Heart right ventricle (tissue), 16 donors: ENCODE measurements around the gene KIFC3. TPM values are rescaled to one million over a fixed set of nuclear protein-coding genes. Genes with fewer than 3 reads are reported as not detected.

Experiments used
- ATAC-seq, 8 donors: fragments of 200-7000 bp; cut with Tn5 transposase; one replicate each; pipeline ENCODE4 v1.9.1; 2020; ENCODE audit warnings: mild to moderate bottlenecking in 8 of 8, moderate library complexity in 8 of 8, moderate number of reproducible peaks in 1 of 8
- DNase-seq, 2 donors: peaks; one replicate each; pipeline ENCODE4 v3.0.0-alpha.2; 2020
- H3K27ac ChIP-seq, 10 donors: fragments of 200-600 bp; sonication (generic) in 2 of 10; one replicate each; pipeline versions ENCODE4 v1.5.0 to v1.8.0; 2020 to 2022; ENCODE audit warnings: mild to moderate bottlenecking in 3 of 10
- H3K27me3 ChIP-seq, 7 donors: fragments of 200-600 bp; one replicate each; pipeline ENCODE4 v1.8.0; 2021 to 2022; ENCODE audit warnings: mild to moderate bottlenecking in 2 of 7
- H3K36me3 ChIP-seq, 9 donors: fragments of 200-600 bp; sonication (generic) in 1 of 9; one replicate each; pipeline versions ENCODE4 v1.5.0 to v1.8.0; 2020 to 2022; ENCODE audit warnings: mild to moderate bottlenecking in 2 of 9
- H3K4me1 ChIP-seq, 9 donors: fragments of 200-600 bp; sonication (generic) in 1 of 9; one replicate each; pipeline versions ENCODE4 v1.5.0 to v1.8.0; 2020 to 2022; ENCODE audit warnings: mild to moderate bottlenecking in 4 of 9
- H3K4me3 ChIP-seq, 10 donors: fragments of 200-600 bp; sonication (generic) in 2 of 10; one replicate each; pipeline versions ENCODE4 v1.5.0 to v1.8.0; 2020 to 2022; ENCODE audit warnings: mild to moderate bottlenecking in 7 of 10, moderate library complexity in 2 of 10
- H3K9me3 ChIP-seq, 11 donors: fragments of 200-600 bp in 10 of 11; sonication (generic) in 2 of 11; one replicate each; pipeline versions ENCODE4 v1.5.0 to v1.8.0; 2013 to 2022; ENCODE audit warnings: mild to moderate bottlenecking in 2 of 11, control low read depth in 1 of 11, moderate library complexity in 1 of 11
- WGBS, 2 donors: extraction: QIAGEN DNeasy Blood & Tissue Kit; methylation state at CpG; one replicate each; pipeline ENCODE4 v1.1.7; 2013; ENCODE audit warnings: inconsistent platforms in 1 of 2; 5-methylcytosine and 5-hydroxymethylcytosine counted together
- intact Hi-C, 10 donors: fragments of 100-400 bp; cut with DNase I; formaldehyde crosslinking; loops; one replicate each; pipeline versions ENCODE4 v1.11.1 to v1.14.2; 2022
- polyA plus RNA-seq, 2 donors: library from polyadenylated mRNA; stranded (reverse); fragments of 200-250 nt; gene quantifications; one replicate each; pipeline ENCODE4 v1.2.3, GENCODE V29; 2013
- total RNA-seq, 10 donors: library from RNA; stranded (reverse); fragmentation: NEBNext Ultra II Directional in 3 of 10; extraction: Animal tissue kit (Norgen Biotek cat#: 25700) in 3 of 10; gene quantifications; one replicate each; pipeline versions ENCODE4 v1.2.1 to v1.2.4, GENCODE V29; 2021 to 2023
- TF ChIP-seq, protein P1 (sequence below), 9 donors: fragments of 200-600 bp; sonication (generic) in 2 of 9; IDR thresholded peaks; one replicate each; pipeline versions ENCODE4 v1.5.0 to v1.8.0; 2021 to 2022; ENCODE audit warnings: antibody characterized with exemption in 9 of 9, mild to moderate bottlenecking in 5 of 9, moderate library complexity in 1 of 9
- donor health status: Arrhythmogenic right ventricular cardiomyopathy.
- donor health status: ischemic (EF 13 %, LVEDD 7.1; RV severe dilation, severe dysfunction).
- donor health status: healthy with polysubstance abuse.
- donor health status: DM: no; HTN: yes; CAD: no.
- donor health status: DM: no; HTN: no; CAD: no.
- donor health status: ischemic (EF 25% LVEDD 6.9; RV normal size, moderate dysfunction).
- donor health status: ischemic (EF 25% LVEDD 5.7; RV mildly dilated, moderate dysfunction).
- donor health status: healthy.
- donor health status: DM: yes; HTN: yes; CAD: no.
- donor health status: Ischemic cardiomyopathy.
- donor health status: ischemic (EF 35%, LVEDD 5.7; RV mildly dilated, moderate dysfunction).
- donor health status: nonischemic (EF 11% LVEDD 7.7; RV severe dilation, severe dysfunction).
- donor health status: DM: yes; HTN: yes; CAD: no.
- donor health status: PGD.
- donor health status: ischemic (EF 29% LVEDD 5.4; RV normal size, mild dysfunction).
- donor health status: nonischemic (EF 23%, LVEDD 6.1; RV moderate dilation, normal function).

KIFC3 gene
- total and polyA plus RNA-seq, 12 donors: 42.5 to 97.4 (median 63.5) TPM

DNA sequence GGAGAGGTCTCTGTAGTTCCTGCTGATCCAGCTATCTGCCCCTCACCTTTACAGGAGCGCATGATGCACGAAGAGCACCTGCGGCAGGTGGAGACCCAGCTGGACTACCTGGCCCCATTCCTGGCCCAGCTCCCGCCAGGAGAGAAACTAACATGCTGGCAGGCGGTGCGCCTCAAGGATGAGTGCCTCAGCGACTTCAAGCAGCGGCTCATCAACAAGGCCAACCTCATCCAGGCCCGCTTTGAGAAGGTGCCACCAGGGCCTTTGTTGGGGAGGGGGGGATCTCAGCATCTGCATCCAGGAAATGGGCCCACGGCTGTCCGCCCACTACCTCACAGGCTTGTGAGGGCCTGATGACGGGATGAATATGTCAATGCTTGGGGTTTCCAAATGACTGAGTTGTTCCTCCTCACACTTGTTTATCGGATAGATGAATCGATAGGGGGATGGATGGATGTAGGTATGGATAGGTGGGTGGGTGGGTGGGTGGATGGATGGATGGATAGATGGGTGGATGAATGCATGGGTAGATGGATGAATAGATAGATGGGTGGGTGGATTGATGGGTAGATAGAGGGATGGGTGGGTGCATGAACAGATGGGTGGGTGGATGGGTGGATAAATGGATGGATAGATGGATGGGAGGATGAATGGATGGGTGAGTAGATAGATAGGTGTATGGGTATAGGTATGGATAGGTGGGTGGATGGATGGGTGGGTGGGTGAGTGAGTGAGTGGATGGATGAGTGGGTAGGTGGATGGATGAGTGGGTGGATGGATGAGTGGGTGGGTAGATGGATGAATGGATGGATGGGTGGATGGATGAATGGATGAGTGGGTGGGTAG lies 73.7 kb downstream of the KIFC3 start:
- Histone ChIP-seq H3K9me3 (peaks cover 0 to 7% (median 0%) of the 10 kb centered on the region in 11 donors), H3K27ac (no peak overlapping the region), H3K36me3 (no peaks in the 10 kb centered on the region), H3K4me3 (no peak overlapping the region), H3K27me3 (no peaks in the 10 kb centered on the region), H3K4me1 (no peaks in the 10 kb centered on the region)
- DNase-seq (no peak), ATAC-seq (no peak)
- TF ChIP-seq, protein P1, sequence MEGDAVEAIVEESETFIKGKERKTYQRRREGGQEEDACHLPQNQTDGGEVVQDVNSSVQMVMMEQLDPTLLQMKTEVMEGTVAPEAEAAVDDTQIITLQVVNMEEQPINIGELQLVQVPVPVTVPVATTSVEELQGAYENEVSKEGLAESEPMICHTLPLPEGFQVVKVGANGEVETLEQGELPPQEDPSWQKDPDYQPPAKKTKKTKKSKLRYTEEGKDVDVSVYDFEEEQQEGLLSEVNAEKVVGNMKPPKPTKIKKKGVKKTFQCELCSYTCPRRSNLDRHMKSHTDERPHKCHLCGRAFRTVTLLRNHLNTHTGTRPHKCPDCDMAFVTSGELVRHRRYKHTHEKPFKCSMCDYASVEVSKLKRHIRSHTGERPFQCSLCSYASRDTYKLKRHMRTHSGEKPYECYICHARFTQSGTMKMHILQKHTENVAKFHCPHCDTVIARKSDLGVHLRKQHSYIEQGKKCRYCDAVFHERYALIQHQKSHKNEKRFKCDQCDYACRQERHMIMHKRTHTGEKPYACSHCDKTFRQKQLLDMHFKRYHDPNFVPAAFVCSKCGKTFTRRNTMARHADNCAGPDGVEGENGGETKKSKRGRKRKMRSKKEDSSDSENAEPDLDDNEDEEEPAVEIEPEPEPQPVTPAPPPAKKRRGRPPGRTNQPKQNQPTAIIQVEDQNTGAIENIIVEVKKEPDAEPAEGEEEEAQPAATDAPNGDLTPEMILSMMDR (IDR thresholded peaks at IDR 0.05): no peak
- WGBS, 2 donors: 96 to 97% methylated on average over 14 of the region's 14 CpGs
- intact Hi-C loops: loop anchor here in 2 of 10 donors (10.0 kb wide), 2 partner anchors 144 to 154 kb away; no protein-coding TSS in a partner anchor

DNA sequence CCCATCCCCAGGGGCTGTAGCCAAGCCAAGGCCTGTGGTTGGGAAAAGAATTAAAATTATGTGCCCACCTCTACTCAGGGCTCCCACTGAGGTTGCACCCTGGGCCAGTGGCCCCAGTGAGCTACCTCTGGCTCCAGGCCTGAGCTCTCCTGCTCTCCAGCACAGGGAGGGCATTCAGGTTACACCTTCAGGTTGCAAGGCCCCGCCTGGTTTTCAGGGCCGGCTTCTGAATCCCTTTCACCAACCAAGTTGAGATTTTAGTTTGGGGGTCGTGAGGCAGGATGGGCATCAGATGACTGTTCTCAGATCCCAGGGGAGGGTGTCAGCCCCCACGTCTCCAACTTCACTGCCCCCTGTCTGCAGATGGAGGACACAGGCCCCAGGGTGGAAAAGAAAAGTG lies 74.7 kb downstream of the KIFC3 start:
- no peaks in the 10 kb centered on the region for H3K36me3 ChIP-seq
- no peak for DNase-seq
- no peak overlapping the region for H3K27ac ChIP-seq
- no peak for ATAC-seq
- TF ChIP-seq, protein P1 (IDR thresholded peaks at IDR 0.05): no peak
- H3K4me3 ChIP-seq: no peak overlapping the region
- no peaks in the 10 kb centered on the region for H3K4me1 ChIP-seq
- 65 to 71% methylated on average over 4 of the region's 4 CpGs for WGBS, 2 donors
- H3K27me3 ChIP-seq: no peaks in the 10 kb centered on the region
- intact Hi-C loops: loop anchor here in 2 of 10 donors (10.0 kb wide), 2 partner anchors 143 to 153 kb away; no protein-coding TSS in a partner anchor
- peaks cover 0 to 2% (median 0%) of the 10 kb centered on the region in 11 donors for H3K9me3 ChIP-seq

- TF ChIP-seq, protein P1 (IDR thresholded peaks at IDR 0.05): no peak
- intact Hi-C loops: loop anchor here in 2 of 10 donors (10.0 kb wide), 2 partner anchors 142 to 152 kb away; no protein-coding TSS in a partner anchor
- Histone ChIP-seq H3K4me1 (no peaks in the 10 kb centered on the region), H3K9me3 (no peaks in the 10 kb centered on the region), H3K4me3 (no peak overlapping the region), H3K27ac (no peak overlapping the region), H3K27me3 (no peaks in the 10 kb centered on the region), H3K36me3 (no peaks in the 10 kb centered on the region)
- no peak for ATAC-seq
- 80 to 86% methylated on average over 7 of the region's 7 CpGs for WGBS, 2 donors
- no peak for DNase-seq
These were observed 75.8 kb downstream of the KIFC3 start for GRCh38 chr16:57726433-57726947.

DNA sequence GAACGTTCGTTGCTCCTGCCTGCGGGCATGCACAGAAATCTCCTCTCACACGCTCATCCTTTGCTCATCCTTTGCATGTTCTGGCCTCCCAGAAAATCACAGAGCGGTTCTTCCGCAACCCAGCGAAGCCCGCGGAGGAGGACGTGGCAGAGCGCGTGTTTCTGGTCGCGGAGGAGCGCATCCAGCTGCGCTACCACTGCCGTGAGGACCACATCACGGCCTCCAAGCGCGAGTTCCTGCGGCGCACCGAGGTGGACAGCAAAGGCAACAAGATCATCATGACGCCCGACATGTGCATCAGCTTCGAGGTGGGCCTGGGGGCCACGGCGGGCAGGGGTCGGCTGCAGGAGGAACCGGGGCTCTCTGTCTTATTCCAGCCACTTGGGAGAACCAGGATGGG lies 76.3 kb downstream of the KIFC3 start:
- Histone ChIP-seq H3K4me3 (no peak overlapping the region), H3K4me1 (no peaks in the 10 kb centered on the region), H3K9me3 (no peaks in the 10 kb centered on the region), H3K27me3 (no peaks in the 10 kb centered on the region), H3K27ac (no peak overlapping the region), H3K36me3 (no peaks in the 10 kb centered on the region)
- no peak for ATAC-seq
- no peak for DNase-seq
- intact Hi-C loops: loop anchor here in 2 of 10 donors (10.0 kb wide), 2 partner anchors 141 to 151 kb away; no protein-coding TSS in a partner anchor
- TF ChIP-seq, protein P1 (IDR thresholded peaks at IDR 0.05): no peak
- 91 to 92% methylated on average over 30 of the region's 30 CpGs for WGBS, 2 donors
